Spleen (tissue), 7 donors: ENCODE data around the gene TREX2.

Source experiments
- POLR2A ChIP-seq, 3 donors: fragments of 450-650 bp; IDR thresholded peaks; one replicate each; pipeline ENCODE4 v1.5.1; 2017; ENCODE audit warnings: antibody characterized with exemption in 3 of 3, mild to moderate bottlenecking in 1 of 3
- TF ChIP-seq, protein P1 (sequence below), 11 experiments: fragments of 200-600 bp in 7 of 11; fragments of 450-650 bp in 4 of 11; sonication (generic) in 4 of 11; IDR thresholded peaks in 8 of 11; conservative IDR thresholded peaks in 3 of 11; 1 replicate in 7 of 11; 2 replicates in 4 of 11; pipeline versions ENCODE4 v1.4.0 to v1.8.0; 2016 to 2021; ENCODE audit warnings: antibody characterized with exemption in 11 of 11, inconsistent platforms in 4 of 11, mild to moderate bottlenecking in 1 of 11
- donor health status: DM: no; HTN: no; CAD: no; lungs with moderate emphysema.
- donor health status: DM: no; HTN: no; CAD: no.
- donor health status: DM: no; HTN: no; CAD: no.

DNA sequence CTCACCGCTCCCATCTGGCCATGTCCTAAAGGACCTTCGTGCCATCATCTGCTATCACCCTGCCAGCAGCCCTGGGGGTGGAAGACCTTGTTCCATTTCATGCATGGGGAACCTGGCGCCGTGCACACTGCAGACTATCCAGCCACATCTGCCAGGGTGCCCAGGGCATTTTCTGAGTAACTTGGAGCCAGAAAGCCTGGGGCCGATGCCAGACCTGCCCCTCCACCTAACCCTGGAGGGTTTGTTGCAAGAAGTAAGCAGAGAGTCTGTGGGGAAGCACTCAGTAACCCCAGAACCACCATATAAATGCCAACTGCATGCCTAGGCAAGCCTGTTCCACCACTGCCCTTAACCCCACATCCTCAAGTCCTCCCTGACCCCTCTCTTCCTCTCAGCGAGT is 17.2 kb upstream of the TREX2 start:
- no peak for TF ChIP-seq POLR2A (IDR thresholded peaks at IDR 0.05)
- TF ChIP-seq, protein P1, sequence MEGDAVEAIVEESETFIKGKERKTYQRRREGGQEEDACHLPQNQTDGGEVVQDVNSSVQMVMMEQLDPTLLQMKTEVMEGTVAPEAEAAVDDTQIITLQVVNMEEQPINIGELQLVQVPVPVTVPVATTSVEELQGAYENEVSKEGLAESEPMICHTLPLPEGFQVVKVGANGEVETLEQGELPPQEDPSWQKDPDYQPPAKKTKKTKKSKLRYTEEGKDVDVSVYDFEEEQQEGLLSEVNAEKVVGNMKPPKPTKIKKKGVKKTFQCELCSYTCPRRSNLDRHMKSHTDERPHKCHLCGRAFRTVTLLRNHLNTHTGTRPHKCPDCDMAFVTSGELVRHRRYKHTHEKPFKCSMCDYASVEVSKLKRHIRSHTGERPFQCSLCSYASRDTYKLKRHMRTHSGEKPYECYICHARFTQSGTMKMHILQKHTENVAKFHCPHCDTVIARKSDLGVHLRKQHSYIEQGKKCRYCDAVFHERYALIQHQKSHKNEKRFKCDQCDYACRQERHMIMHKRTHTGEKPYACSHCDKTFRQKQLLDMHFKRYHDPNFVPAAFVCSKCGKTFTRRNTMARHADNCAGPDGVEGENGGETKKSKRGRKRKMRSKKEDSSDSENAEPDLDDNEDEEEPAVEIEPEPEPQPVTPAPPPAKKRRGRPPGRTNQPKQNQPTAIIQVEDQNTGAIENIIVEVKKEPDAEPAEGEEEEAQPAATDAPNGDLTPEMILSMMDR (IDR thresholded peaks at IDR 0.05 in 8 of 11, conservative IDR thresholded peaks at IDR 0.05 in 3 of 11): no peak
